Medulla oblongata (tissue), 1 donor: ENCODE measurements around the gene PELI2.

Source experiments
- DNase-seq: peaks from one replicate; pipeline ENCODE4 v3.0.0-alpha.2; 2015; ENCODE audit errors: extremely low spot score

The PELI2 gene

GRCh38 chr14:56342494-56342942 lies 224.3 kb downstream of the PELI2 start:
- peak; percentile 34 for DNase-seq

GRCh38 chr14:56349960-56350359 lies 231.7 kb downstream of the PELI2 start:
- DNase-seq: no peak
